ENCODE data around the gene CELSR2. TPM values are rescaled to one million over a fixed set of nuclear protein-coding genes. Genes with fewer than 3 reads are reported as not detected.
"Not testable (repeated sequence)": the region's sequence is repeated elsewhere in the genome, so short reads cannot be mapped to it uniquely, and the experiment has no call there.

Gene CELSR2
- total RNA-seq, 1 experiment from 2014 or later, result 1.2 TPM

GRCh38 chr1:109305991-109306390, 56.7 kb downstream of the CELSR2 start:
- H3K9me2 ChIP-seq (replicated peaks; ENCODE audit: insufficient read depth, low read length), result not testable (repeated sequence)

GRCh38 chr1:109306832-109307273, 57.5 kb downstream of the CELSR2 start, which contains the start of gene MYBPHL:
Gene MYBPHL (minus strand): TSS chr1:109307011. CDS start chr1:109306991, 20 bp downstream.
- Histone ChIP-seq H3K27me3 (ENCODE audit: low read length) (no peaks in the 10 kb centered on the region), H4K20me1 (ENCODE audit: insufficient read depth, low read depth, low read length) (no peaks in the 10 kb centered on the region), H3K79me2 (ENCODE audit: low read length) (no peaks in the 10 kb centered on the region), H3K27ac (ENCODE audit: low read length) (peak within 1 kb of the TSS; percentile 94), H3K9me3 (ENCODE audit: low read length) (no peaks in the 10 kb centered on the region), H3K9me2 (replicated peaks; ENCODE audit: insufficient read depth, low read length) (no peaks in the 10 kb centered on the region), H3K4me2 (ENCODE audit: low read depth, low read length, poor library complexity, severe bottlenecking) (peak within 1 kb of the TSS; percentile 82), H3K4me1 (ENCODE audit: low read length) (peaks cover 63% of the 10 kb centered on the region), H3K4me3 (ENCODE audit: low read length) (peak within 1 kb of the TSS; percentile 64), H2AFZ (ENCODE audit: low read length) (0 out of 2 replicates have a peak within 1 kb of the TSS, but pooled peaks have one; percentile 38), H3K36me3 (ENCODE audit: insufficient read depth, low read length) (no peaks in the 10 kb centered on the region), H3K9ac (ENCODE audit: low read length) (peak within 1 kb of the TSS; percentile 64)
- no peak for DNase-seq

More at GRCh38 chr1:109305991-109306390, 56.7 kb downstream of the CELSR2 start:
- H3K4me2 ChIP-seq (ENCODE audit: low read depth, low read length, poor library complexity, severe bottlenecking), result peak overlapping the region; percentile 82
- H4K20me1 ChIP-seq (ENCODE audit: insufficient read depth, low read depth, low read length); H3K9ac ChIP-seq (ENCODE audit: low read length); H3K9me3 ChIP-seq (ENCODE audit: low read length); H2AFZ ChIP-seq (ENCODE audit: low read length); H3K27ac ChIP-seq (ENCODE audit: low read length); H3K79me2 ChIP-seq (ENCODE audit: low read length); H3K27me3 ChIP-seq (ENCODE audit: low read length); DNase-seq; H3K36me3 ChIP-seq (ENCODE audit: insufficient read depth, low read length): not testable (repeated sequence)
- H3K4me3 ChIP-seq (ENCODE audit: low read length), result peak overlapping the region; percentile 64; the same call in 1 of the 2 replicates
- peaks cover 63% of the 10 kb centered on the region for H3K4me1 ChIP-seq (ENCODE audit: low read length)

- H3K9me2 ChIP-seq (replicated peaks; ENCODE audit: insufficient read depth, low read length), result no peaks in the 10 kb centered on the region
- H3K27ac ChIP-seq (ENCODE audit: low read length), result peak overlapping the region; percentile 94
- peaks cover 63% of the 10 kb centered on the region for H3K4me1 ChIP-seq (ENCODE audit: low read length)
- DNase-seq, result peak; percentile 97
- H2AFZ ChIP-seq (ENCODE audit: low read length), result 0 out of 2 replicates have a peak overlapping the region, but pooled peaks have one; percentile 38
- no peaks in the 10 kb centered on the region for H4K20me1 ChIP-seq (ENCODE audit: insufficient read depth, low read depth, low read length)
- H3K36me3 ChIP-seq (ENCODE audit: insufficient read depth, low read length), result no peaks in the 10 kb centered on the region
- H3K9me3 ChIP-seq (ENCODE audit: low read length), result no peaks in the 10 kb centered on the region
- no peaks in the 10 kb centered on the region for H3K79me2 ChIP-seq (ENCODE audit: low read length)
- peak overlapping the region; percentile 64 for H3K4me3 ChIP-seq (ENCODE audit: low read length)
- peak overlapping the region; percentile 64 for H3K9ac ChIP-seq (ENCODE audit: low read length)
- H3K27me3 ChIP-seq (ENCODE audit: low read length), result no peaks in the 10 kb centered on the region
- H3K4me2 ChIP-seq (ENCODE audit: low read depth, low read length, poor library complexity, severe bottlenecking), result peak overlapping the region; percentile 82
Measured at GRCh38 chr1:109307274-109308021, 58.1 kb downstream of the CELSR2 start.

- Histone ChIP-seq H3K79me2 (ENCODE audit: low read length) (no peaks in the 10 kb centered on the region), H3K4me1 (ENCODE audit: low read length) (peaks cover 58% of the 10 kb centered on the region), H3K36me3 (ENCODE audit: insufficient read depth, low read length) (no peaks in the 10 kb centered on the region), H2AFZ (ENCODE audit: low read length) (0 out of 2 replicates have a peak overlapping the region, but pooled peaks have one; percentile 11), H3K9me3 (ENCODE audit: low read length) (no peaks in the 10 kb centered on the region), H3K27me3 (ENCODE audit: low read length) (no peaks in the 10 kb centered on the region), H3K9ac (ENCODE audit: low read length) (0 out of 2 replicates have a peak overlapping the region, but pooled peaks have one; percentile 3), H3K4me3 (ENCODE audit: low read length) (no peak overlapping the region), H3K4me2 (ENCODE audit: low read depth, low read length, poor library complexity, severe bottlenecking) (peak overlapping the region; percentile 82), H3K9me2 (replicated peaks; ENCODE audit: insufficient read depth, low read length) (no peaks in the 10 kb centered on the region), H4K20me1 (ENCODE audit: insufficient read depth, low read depth, low read length) (no peaks in the 10 kb centered on the region), H3K27ac (ENCODE audit: low read length) (no peak overlapping the region)
- DNase-seq, result no peak
Measured at GRCh38 chr1:109309347-109309746, 60.0 kb downstream of the CELSR2 start.

- Histone ChIP-seq H3K79me2 (ENCODE audit: low read length) (no peaks in the 10 kb centered on the region), H2AFZ (ENCODE audit: low read length) (no peak overlapping the region), H3K9ac (ENCODE audit: low read length) (no peak overlapping the region), H3K9me2 (replicated peaks; ENCODE audit: insufficient read depth, low read length) (no peaks in the 10 kb centered on the region), H3K36me3 (ENCODE audit: insufficient read depth, low read length) (no peaks in the 10 kb centered on the region), H3K9me3 (ENCODE audit: low read length) (no peaks in the 10 kb centered on the region), H4K20me1 (ENCODE audit: insufficient read depth, low read depth, low read length) (no peaks in the 10 kb centered on the region), H3K4me1 (ENCODE audit: low read length) (peaks cover 29% of the 10 kb centered on the region), H3K27ac (ENCODE audit: low read length) (no peak overlapping the region), H3K27me3 (ENCODE audit: low read length) (no peaks in the 10 kb centered on the region), H3K4me2 (ENCODE audit: low read depth, low read length, poor library complexity, severe bottlenecking) (no peak overlapping the region), H3K4me3 (ENCODE audit: low read length) (no peak overlapping the region)
- no peak for DNase-seq
Measured at GRCh38 chr1:109312246-109312645, 62.9 kb downstream of the CELSR2 start.

- H4K20me1 ChIP-seq (ENCODE audit: insufficient read depth, low read depth, low read length), result no peaks in the 10 kb centered on the region
- no peaks in the 10 kb centered on the region for H3K36me3 ChIP-seq (ENCODE audit: insufficient read depth, low read length)
- no peak overlapping the region for H3K4me2 ChIP-seq (ENCODE audit: low read depth, low read length, poor library complexity, severe bottlenecking)
- no peak for DNase-seq
- H3K9me2 ChIP-seq (replicated peaks; ENCODE audit: insufficient read depth, low read length), result no peaks in the 10 kb centered on the region
- no peak overlapping the region for H3K27ac ChIP-seq (ENCODE audit: low read length)
- H3K4me1 ChIP-seq (ENCODE audit: low read length), result peaks cover 21% of the 10 kb centered on the region
- no peak overlapping the region for H3K9ac ChIP-seq (ENCODE audit: low read length)
- H3K9me3 ChIP-seq (ENCODE audit: low read length), result no peaks in the 10 kb centered on the region
- H2AFZ ChIP-seq (ENCODE audit: low read length), result no peak overlapping the region
- no peaks in the 10 kb centered on the region for H3K27me3 ChIP-seq (ENCODE audit: low read length)
- no peaks in the 10 kb centered on the region for H3K79me2 ChIP-seq (ENCODE audit: low read length)
- no peak overlapping the region for H3K4me3 ChIP-seq (ENCODE audit: low read length)
Measured at GRCh38 chr1:109312978-109313775, 63.8 kb downstream of the CELSR2 start.

- no peaks in the 10 kb centered on the region for H3K79me2 ChIP-seq (ENCODE audit: low read length)
- no peaks in the 10 kb centered on the region for H3K9me3 ChIP-seq (ENCODE audit: low read length)
- H2AFZ ChIP-seq (ENCODE audit: low read length), result no peak overlapping the region
- H3K27ac ChIP-seq (ENCODE audit: low read length), result no peak overlapping the region
- no peak for DNase-seq
- H3K4me3 ChIP-seq (ENCODE audit: low read length), result no peak overlapping the region
- H3K4me1 ChIP-seq (ENCODE audit: low read length), result peaks cover 4% of the 10 kb centered on the region
- H3K9ac ChIP-seq (ENCODE audit: low read length), result no peak overlapping the region
- H3K4me2 ChIP-seq (ENCODE audit: low read depth, low read length, poor library complexity, severe bottlenecking), result no peak overlapping the region
- H3K9me2 ChIP-seq (replicated peaks; ENCODE audit: insufficient read depth, low read length), result no peaks in the 10 kb centered on the region
- no peaks in the 10 kb centered on the region for H3K27me3 ChIP-seq (ENCODE audit: low read length)
- no peaks in the 10 kb centered on the region for H3K36me3 ChIP-seq (ENCODE audit: insufficient read depth, low read length)
- H4K20me1 ChIP-seq (ENCODE audit: insufficient read depth, low read depth, low read length), result no peaks in the 10 kb centered on the region
Measured at GRCh38 chr1:109314795-109315194, 65.5 kb downstream of the CELSR2 start.

GRCh38 chr1:109315288-109315687, 65.9 kb downstream of the CELSR2 start:
- Histone ChIP-seq H2AFZ (ENCODE audit: low read length) (no peak overlapping the region), H3K36me3 (ENCODE audit: insufficient read depth, low read length) (no peaks in the 10 kb centered on the region), H3K27ac (ENCODE audit: low read length) (no peak overlapping the region), H3K4me1 (ENCODE audit: low read length) (no peaks in the 10 kb centered on the region), H3K27me3 (ENCODE audit: low read length) (no peaks in the 10 kb centered on the region), H3K4me2 (ENCODE audit: low read depth, low read length, poor library complexity, severe bottlenecking) (no peak overlapping the region), H3K9me3 (ENCODE audit: low read length) (no peaks in the 10 kb centered on the region), H4K20me1 (ENCODE audit: insufficient read depth, low read depth, low read length) (no peaks in the 10 kb centered on the region), H3K9me2 (replicated peaks; ENCODE audit: insufficient read depth, low read length) (no peaks in the 10 kb centered on the region), H3K79me2 (ENCODE audit: low read length) (no peaks in the 10 kb centered on the region), H3K9ac (ENCODE audit: low read length) (no peak overlapping the region), H3K4me3 (ENCODE audit: low read length) (no peak overlapping the region)
- DNase-seq, result no peak

All from Karpas-422 (cell line).